Parathyroid adenoma (tissue), 2 donors: ENCODE measurements around the gene CGREF1.
"Not testable (repeated sequence)": the region's sequence is repeated elsewhere in the genome, so short reads cannot be mapped to it uniquely, and the experiment has no call there.

Source experiments
- H2AFZ ChIP-seq: fragments of 300-600 bp; sonication (generic); one replicate; pipeline ENCODE4 v1.7.0; 2017; ENCODE audit warnings: antibody characterized with exemption, mild to moderate bottlenecking
- H3K27ac ChIP-seq: fragments of 300-600 bp; sonication (generic); one replicate; pipeline ENCODE4 v1.7.0; 2017
- H3K27me3 ChIP-seq: fragments of 300-600 bp; sonication (generic); one replicate; pipeline ENCODE4 v1.7.0; 2017; ENCODE audit warnings: low read length; ENCODE audit not compliant: control insufficient read depth, insufficient read depth
- H3K36me3 ChIP-seq: fragments of 300-600 bp; sonication (generic); one replicate; pipeline ENCODE4 v1.7.0; 2017; ENCODE audit warnings: low read length; ENCODE audit not compliant: control insufficient read depth, insufficient read depth
- H3K4me1 ChIP-seq: fragments of 300-600 bp; sonication (generic); one replicate; pipeline ENCODE4 v1.7.0; 2017; ENCODE audit warnings: control low read depth
- H3K4me2 ChIP-seq: fragments of 300-600 bp; sonication (generic); one replicate; pipeline ENCODE4 v1.7.0; 2017; ENCODE audit warnings: low read length
- H3K4me3 ChIP-seq: fragments of 300-600 bp; sonication (generic); one replicate; pipeline ENCODE4 v1.7.0; 2017; ENCODE audit warnings: low read depth, low read length
- H3K79me2 ChIP-seq: fragments of 300-600 bp; sonication (generic); one replicate; pipeline ENCODE4 v1.7.0; 2017; ENCODE audit warnings: control low read depth
- H3K9ac ChIP-seq: fragments of 300-600 bp; sonication (generic); one replicate; pipeline ENCODE4 v1.7.0; 2017; ENCODE audit warnings: mild to moderate bottlenecking
- H3K9me3 ChIP-seq: fragments of 300-600 bp; sonication (generic); one replicate; pipeline ENCODE4 v1.7.0; 2017; ENCODE audit warnings: low read length; ENCODE audit not compliant: control insufficient read depth
- CTCF ChIP-seq: fragments of 300-600 bp; sonication (generic); IDR thresholded peaks from one replicate; pipeline ENCODE4 v1.7.0; 2017; ENCODE audit warnings: antibody characterized with exemption, mild to moderate bottlenecking
- donor health status: primary hyperparathyroidism.

CGREF1 gene

GRCh38 chr2:27115519-27115918 lies 3.4 kb downstream of the CGREF1 start:
- TF ChIP-seq CTCF, result no peak
- H3K4me2 ChIP-seq, result no peak overlapping the region
- no peak overlapping the region for H3K9ac ChIP-seq
- H3K4me1 ChIP-seq, result no peaks in the 10 kb centered on the region
- no peaks in the 10 kb centered on the region for H3K79me2 ChIP-seq
- H3K27ac ChIP-seq, result no peak overlapping the region
- H2AFZ ChIP-seq, result no peak overlapping the region
- H3K9me3 ChIP-seq, result no peaks in the 10 kb centered on the region
- H3K36me3 ChIP-seq, result no peaks in the 10 kb centered on the region
- H3K4me3 ChIP-seq, result no peak overlapping the region
- peaks cover 3% of the 10 kb centered on the region for H3K27me3 ChIP-seq

GRCh38 chr2:27111392-27112078 lies 7.4 kb downstream of the CGREF1 start:
- not testable (repeated sequence) for H3K27ac ChIP-seq, H3K9ac ChIP-seq, H2AFZ ChIP-seq, H3K4me1 ChIP-seq, H3K4me2 ChIP-seq, H3K4me3 ChIP-seq, H3K9me3 ChIP-seq, H3K36me3 ChIP-seq, H3K79me2 ChIP-seq, H3K27me3 ChIP-seq

- not testable (repeated sequence) for H3K9me3 ChIP-seq, H3K27me3 ChIP-seq, H3K9ac ChIP-seq, H3K4me3 ChIP-seq, H3K36me3 ChIP-seq, H3K27ac ChIP-seq, H3K4me1 ChIP-seq, H2AFZ ChIP-seq, H3K79me2 ChIP-seq, H3K4me2 ChIP-seq
Measured at GRCh38 chr2:27110603-27111352, 8.2 kb downstream of the CGREF1 start.

GRCh38 chr2:27109083-27109482 lies 9.8 kb downstream of the CGREF1 start:
- H3K9ac ChIP-seq, result no peak overlapping the region
- no peak overlapping the region for H3K27ac ChIP-seq
- H3K4me3 ChIP-seq, result no peak overlapping the region
- H3K36me3 ChIP-seq, result no peaks in the 10 kb centered on the region
- no peaks in the 10 kb centered on the region for H3K9me3 ChIP-seq
- no peaks in the 10 kb centered on the region for H3K79me2 ChIP-seq
- TF ChIP-seq CTCF, result no peak
- H3K4me2 ChIP-seq, result no peak overlapping the region
- H2AFZ ChIP-seq, result no peak overlapping the region
- no peaks in the 10 kb centered on the region for H3K27me3 ChIP-seq
- H3K4me1 ChIP-seq, result no peaks in the 10 kb centered on the region

- H2AFZ ChIP-seq, result no peak overlapping the region
- H3K9me3 ChIP-seq, result no peaks in the 10 kb centered on the region
- no peak for TF ChIP-seq CTCF
- H3K4me3 ChIP-seq, result no peak overlapping the region
- no peak overlapping the region for H3K4me2 ChIP-seq
- no peaks in the 10 kb centered on the region for H3K27me3 ChIP-seq
- no peak overlapping the region for H3K27ac ChIP-seq
- H3K4me1 ChIP-seq, result no peaks in the 10 kb centered on the region
- H3K9ac ChIP-seq, result no peak overlapping the region
- no peaks in the 10 kb centered on the region for H3K36me3 ChIP-seq
- H3K79me2 ChIP-seq, result no peaks in the 10 kb centered on the region
Measured at GRCh38 chr2:27108221-27108620, 10.7 kb downstream of the CGREF1 start.
